Endothelial cell of umbilical vein (primary cell): Measurements from ENCODE around the gene IGFBP4.

ENCODE experiments used
- EZH2 ChIP-seq: IDR thresholded peaks from 2 replicates; pipeline ENCODE4 v1.6.1; 2012; ENCODE audit warnings: borderline replicate concordance, low read depth, mild to moderate bottlenecking, moderate library complexity, low read length, inconsistent platforms; ENCODE audit not compliant: severe bottlenecking
- FOS ChIP-seq: IDR thresholded peaks from 2 replicates; pipeline ENCODE4 v1.6.1; 2011; ENCODE audit warnings: mild to moderate bottlenecking, low read length, moderate library complexity, borderline replicate concordance; ENCODE audit not compliant: insufficient read depth
- POLR2A ChIP-seq: IDR thresholded peaks from 2 replicates; pipeline ENCODE4 v1.6.1; 2012; ENCODE audit warnings: low read depth, mild to moderate bottlenecking, control low read depth, low read length
- POLR2AphosphoS5 ChIP-seq: IDR thresholded peaks from 2 replicates; pipeline ENCODE4 v1.6.1; 2012; ENCODE audit warnings: low read depth, mild to moderate bottlenecking, control low read depth, low read length, moderate library complexity; ENCODE audit not compliant: insufficient read depth
- TF ChIP-seq, protein P1 (sequence below), 2 donors: IDR thresholded peaks; 1 replicate in 1 of 2; 2 replicates in 1 of 2; pipeline ENCODE4 v1.5.1; 2011; ENCODE audit warnings: low read length in 2 of 2, mild to moderate bottlenecking in 2 of 2, moderate library complexity in 2 of 2, control low read depth in 1 of 2, inconsistent platforms in 1 of 2, low read depth in 1 of 2; ENCODE audit not compliant: insufficient read depth in 1 of 2; ENCODE audit errors: extremely low read depth in 1 of 2
- TF ChIP-seq, protein P2 (sequence below): IDR thresholded peaks from 2 replicates; pipeline ENCODE4 v1.6.1; 2011; ENCODE audit not compliant: insufficient read depth, insufficient read length

DNA sequence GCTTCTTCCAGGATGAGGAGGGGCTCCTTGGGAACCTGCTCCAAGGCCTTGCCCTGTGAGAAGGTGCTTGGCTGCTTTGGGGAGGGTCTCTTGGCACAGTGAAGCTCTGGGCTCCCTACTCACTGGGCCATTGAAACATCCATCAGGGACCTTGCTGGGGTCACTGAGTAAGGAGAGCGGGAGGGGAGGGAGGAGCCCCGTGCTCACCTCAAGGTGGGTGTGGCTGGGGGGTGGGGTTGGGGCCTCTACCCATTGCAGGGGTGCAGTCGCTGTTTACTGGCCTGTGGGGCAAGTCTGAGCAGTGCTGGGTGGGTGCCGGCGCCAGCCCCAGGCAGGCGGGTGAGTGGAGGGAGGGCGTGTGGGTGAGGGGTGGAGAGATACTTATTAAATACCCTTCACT is 48.2 kb downstream of the IGFBP4 start:
- TF ChIP-seq, protein P1, sequence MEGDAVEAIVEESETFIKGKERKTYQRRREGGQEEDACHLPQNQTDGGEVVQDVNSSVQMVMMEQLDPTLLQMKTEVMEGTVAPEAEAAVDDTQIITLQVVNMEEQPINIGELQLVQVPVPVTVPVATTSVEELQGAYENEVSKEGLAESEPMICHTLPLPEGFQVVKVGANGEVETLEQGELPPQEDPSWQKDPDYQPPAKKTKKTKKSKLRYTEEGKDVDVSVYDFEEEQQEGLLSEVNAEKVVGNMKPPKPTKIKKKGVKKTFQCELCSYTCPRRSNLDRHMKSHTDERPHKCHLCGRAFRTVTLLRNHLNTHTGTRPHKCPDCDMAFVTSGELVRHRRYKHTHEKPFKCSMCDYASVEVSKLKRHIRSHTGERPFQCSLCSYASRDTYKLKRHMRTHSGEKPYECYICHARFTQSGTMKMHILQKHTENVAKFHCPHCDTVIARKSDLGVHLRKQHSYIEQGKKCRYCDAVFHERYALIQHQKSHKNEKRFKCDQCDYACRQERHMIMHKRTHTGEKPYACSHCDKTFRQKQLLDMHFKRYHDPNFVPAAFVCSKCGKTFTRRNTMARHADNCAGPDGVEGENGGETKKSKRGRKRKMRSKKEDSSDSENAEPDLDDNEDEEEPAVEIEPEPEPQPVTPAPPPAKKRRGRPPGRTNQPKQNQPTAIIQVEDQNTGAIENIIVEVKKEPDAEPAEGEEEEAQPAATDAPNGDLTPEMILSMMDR (IDR thresholded peaks at IDR 0.05; ENCODE audit: extremely low read depth in 1 of 2, insufficient read depth in 1 of 2, low read depth in 1 of 2, low read length in 2 of 2), result no peak
- TF ChIP-seq EZH2 (no peak), POLR2A (no peak), FOS (no peak), POLR2AphosphoS5 (no peak)
- TF ChIP-seq, protein P2, sequence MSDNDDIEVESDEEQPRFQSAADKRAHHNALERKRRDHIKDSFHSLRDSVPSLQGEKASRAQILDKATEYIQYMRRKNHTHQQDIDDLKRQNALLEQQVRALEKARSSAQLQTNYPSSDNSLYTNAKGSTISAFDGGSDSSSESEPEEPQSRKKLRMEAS, result no peak
